ENCODE data around the gene CCNJL. TPM values are rescaled to one million over a fixed set of nuclear protein-coding genes. Genes with fewer than 3 reads are reported as not detected.

Gene CCNJL
- total and polyA plus RNA-seq, 2 of the 8 experiments (the other 6 are each of a cell fraction or from before 2014, with no cell fraction given), result 34.6 to 44.7 TPM

DNA sequence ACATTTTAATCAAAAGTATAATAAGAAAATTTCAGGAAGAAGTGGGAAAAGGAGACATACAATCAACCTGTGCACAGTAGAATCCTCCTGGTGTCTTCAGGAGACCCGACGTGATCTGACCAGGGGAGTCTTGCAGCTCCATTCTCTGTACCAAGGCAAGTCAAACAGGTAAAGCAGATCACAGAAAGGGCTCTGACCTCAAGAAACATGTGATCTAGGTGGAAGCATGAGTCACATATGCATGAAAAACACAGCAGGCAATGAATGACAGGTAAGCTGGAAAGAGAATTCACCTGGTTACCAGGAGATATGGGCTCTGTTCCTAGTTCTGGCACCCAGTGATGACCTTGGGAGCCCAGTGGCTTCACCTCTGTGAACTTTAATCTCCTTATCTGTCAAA is 102.4 kb downstream of the CCNJL start:
- no peak overlapping the region for H4K8ac ChIP-seq (ENCODE audit: extremely low read depth, insufficient read depth, low read length)
- TF ChIP-seq ATF3 (IDR thresholded peaks at IDR 0.05; ENCODE audit: insufficient read depth, low read depth, low read length) (no peak), CHD1 (IDR thresholded peaks at IDR 0.05; ENCODE audit: low read depth, low read length) (no peak)
- H3K4ac ChIP-seq (replicated peaks; ENCODE audit: insufficient read length, low read depth, low read length), result no peak overlapping the region
- DNase-seq (ENCODE audit: low read depth in 1 of 2, low spot score in 2 of 2) (no peak), FAIRE-seq (no peak)
- no peaks in the 10 kb centered on the region for H3K4me1 ChIP-seq (replicated peaks in 1 of 4; ENCODE audit: control insufficient read depth in 3 of 4, insufficient read depth in 4 of 4, low read length in 3 of 4)
- H3K4me3 ChIP-seq (ENCODE audit: extremely low read depth in 1 of 4, insufficient read depth in 2 of 4, low read depth in 3 of 4, low read length in 4 of 4), result no peak overlapping the region
- no peak overlapping the region for H2AK5ac ChIP-seq (ENCODE audit: low read depth, low read length)
- no peak overlapping the region for H3K23ac ChIP-seq (ENCODE audit: insufficient read length)
- H2AFZ ChIP-seq (ENCODE audit: low read length), result peak overlapping the region; percentile 24; the same call in 1 of the 2 replicates
- no peak overlapping the region for H3K4me2 ChIP-seq (ENCODE audit: insufficient read depth in 1 of 2, low read depth in 2 of 2, low read length in 2 of 2)
- no peak overlapping the region for H3K18ac ChIP-seq (ENCODE audit: extremely low read depth, low read length)
- H4K91ac ChIP-seq (replicated peaks; ENCODE audit: insufficient read length, low read length), result no peak overlapping the region
- H2BK5ac ChIP-seq (ENCODE audit: low read depth, low read length), result no peak overlapping the region
- no peak overlapping the region for H2BK15ac ChIP-seq (ENCODE audit: low read length)
- 93% methylated on average over 2 of the region's 2 CpGs; no CpG with 5 or more reads in 1 of the 2 experiments for WGBS, 2 experiments (ENCODE audit: extremely low coverage in 1 of 2, insufficient coverage in 1 of 2, insufficient read length in 1 of 2, insufficient replicate concordance in 2 of 2, low coverage in 1 of 2, low lambda C conversion rate in 2 of 2, missing lambda C conversion rate in 1 of 2)
- H3K79me1 ChIP-seq (ENCODE audit: low read depth, low read length), result no peaks in the 10 kb centered on the region
- H3K27ac ChIP-seq (ENCODE audit: low read depth, low read length), result no peak overlapping the region
- H2BK12ac ChIP-seq (ENCODE audit: low read depth, low read length), result no peak overlapping the region
- no peak overlapping the region for H2BK20ac ChIP-seq (ENCODE audit: low read length)
- H3K9ac ChIP-seq (replicated peaks in 1 of 4; ENCODE audit: extremely low read depth in 1 of 4, low read depth in 3 of 4, low read length in 3 of 4), result no peak overlapping the region
- H4K20me1 ChIP-seq (replicated peaks in 1 of 2; ENCODE audit: control insufficient read depth in 1 of 2, insufficient read depth in 2 of 2, low read length in 2 of 2), result no peaks in the 10 kb centered on the region
- H3K36me3 ChIP-seq (ENCODE audit: control insufficient read depth in 2 of 4, insufficient read depth in 4 of 4, low read length in 3 of 4), result no peaks in the 10 kb centered on the region
- H4K5ac ChIP-seq (ENCODE audit: insufficient read length, low read depth, low read length), result no peak overlapping the region
- H3K14ac ChIP-seq (ENCODE audit: insufficient read length), result no peak overlapping the region
- H2BK120ac ChIP-seq (replicated peaks; ENCODE audit: low read depth, low read length), result no peak overlapping the region
- ChIA-PET POLR2A (ENCODE audit: partially characterized antibody) (interaction anchor here (0.7 to 1.1 kb wide), 2 partner anchors 21 to 77 kb away, joined by 4 read pairs; no protein-coding TSS in a partner anchor), CTCF (ENCODE audit: partially characterized antibody) (interaction anchor here (0.8 to 2.6 kb wide), 9 partner anchors 8 to 182 kb away, joined by 3 to 16 read pairs (median 5); no protein-coding TSS in a partner anchor)
- no peaks in the 10 kb centered on the region for H3K9me3 ChIP-seq (ENCODE audit: insufficient read depth in 2 of 2, low read depth in 1 of 2, low read length in 1 of 2)
- H3K79me2 ChIP-seq (ENCODE audit: control insufficient read depth in 1 of 2, insufficient read depth in 2 of 2, low read length in 2 of 2), result no peaks in the 10 kb centered on the region
- H3K23me2 ChIP-seq (ENCODE audit: low read depth, low read length), result no peaks in the 10 kb centered on the region
- no peaks in the 10 kb centered on the region for H3K27me3 ChIP-seq (replicated peaks in 1 of 4; ENCODE audit: control insufficient read depth in 3 of 4, extremely low read depth in 1 of 4, insufficient read depth in 3 of 4, low read length in 3 of 4)
- no peak overlapping the region for H3K56ac ChIP-seq (replicated peaks; ENCODE audit: insufficient read length, low read depth, low read length)

Data from H1 (cell line).